ENCODE results near the gene CGB8. TPM values are rescaled to one million over a fixed set of nuclear protein-coding genes. Genes with fewer than 3 reads are reported as not detected.

Gene CGB8
- polyA plus RNA-seq, 12 donors, result 0.27 to 1.2 (median 0.71) TPM; not detected in 5

DNA sequence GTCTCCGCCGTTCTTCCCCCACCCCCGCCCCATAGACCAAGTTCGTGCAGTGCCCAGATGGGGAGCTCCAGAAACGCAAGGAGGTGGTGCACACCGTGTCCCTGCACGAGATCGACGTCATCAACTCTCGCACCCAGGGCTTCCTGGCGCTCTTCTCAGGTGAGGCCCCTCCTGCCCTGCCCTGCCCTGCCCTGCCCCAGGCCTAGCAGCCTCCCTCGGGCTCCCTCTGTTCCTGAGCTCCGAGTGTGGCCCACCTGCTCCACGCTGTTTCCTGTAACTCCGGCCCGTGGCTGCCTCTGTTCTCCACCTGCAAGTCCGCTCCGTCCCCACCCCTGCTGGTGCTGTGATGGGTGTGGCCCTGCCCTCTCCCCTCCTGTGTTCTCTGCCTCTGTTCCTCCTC is 38.5 kb downstream of the CGB8 start:
- DNase-seq, result no peak

DNA sequence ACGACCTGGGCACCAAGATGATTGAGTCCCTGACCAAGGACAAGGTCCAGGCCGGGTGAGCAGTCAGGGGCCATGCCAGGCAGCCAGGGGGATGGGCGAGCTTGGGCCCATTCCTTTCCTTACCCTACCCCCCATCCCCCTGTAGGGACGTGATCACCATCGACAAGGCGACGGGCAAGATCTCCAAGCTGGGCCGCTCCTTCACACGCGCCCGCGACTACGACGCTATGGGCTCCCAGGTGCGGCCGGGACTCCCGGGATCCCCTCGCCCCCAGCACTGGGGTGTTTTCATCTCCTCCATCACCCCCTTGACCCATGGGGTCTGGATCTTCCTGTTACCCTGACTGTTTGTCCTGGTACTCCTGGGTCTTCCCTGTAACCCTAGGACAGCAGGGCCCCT is 39.1 kb downstream of the CGB8 start:
- DNase-seq, result no peak

DNA sequence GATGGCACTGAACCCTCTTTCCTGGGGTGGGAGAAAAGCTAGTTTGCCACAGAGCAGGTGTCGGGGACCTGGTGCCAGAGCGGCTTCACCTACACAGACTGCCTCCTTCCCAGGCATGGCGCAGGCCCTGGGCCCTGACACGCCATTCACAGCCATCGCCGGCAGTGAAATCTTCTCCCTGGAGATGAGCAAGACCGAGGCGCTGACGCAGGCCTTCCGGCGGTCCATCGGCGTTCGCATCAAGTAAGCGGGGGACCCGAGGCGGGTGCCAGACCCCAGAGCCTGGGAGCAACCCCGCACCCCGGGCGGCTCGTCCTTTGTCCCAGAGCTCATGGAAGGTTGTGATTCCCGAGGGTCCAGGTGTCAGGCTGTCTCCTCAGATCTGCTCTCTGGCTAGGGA is 42.0 kb downstream of the CGB8 start:
- no peak for DNase-seq

DNA sequence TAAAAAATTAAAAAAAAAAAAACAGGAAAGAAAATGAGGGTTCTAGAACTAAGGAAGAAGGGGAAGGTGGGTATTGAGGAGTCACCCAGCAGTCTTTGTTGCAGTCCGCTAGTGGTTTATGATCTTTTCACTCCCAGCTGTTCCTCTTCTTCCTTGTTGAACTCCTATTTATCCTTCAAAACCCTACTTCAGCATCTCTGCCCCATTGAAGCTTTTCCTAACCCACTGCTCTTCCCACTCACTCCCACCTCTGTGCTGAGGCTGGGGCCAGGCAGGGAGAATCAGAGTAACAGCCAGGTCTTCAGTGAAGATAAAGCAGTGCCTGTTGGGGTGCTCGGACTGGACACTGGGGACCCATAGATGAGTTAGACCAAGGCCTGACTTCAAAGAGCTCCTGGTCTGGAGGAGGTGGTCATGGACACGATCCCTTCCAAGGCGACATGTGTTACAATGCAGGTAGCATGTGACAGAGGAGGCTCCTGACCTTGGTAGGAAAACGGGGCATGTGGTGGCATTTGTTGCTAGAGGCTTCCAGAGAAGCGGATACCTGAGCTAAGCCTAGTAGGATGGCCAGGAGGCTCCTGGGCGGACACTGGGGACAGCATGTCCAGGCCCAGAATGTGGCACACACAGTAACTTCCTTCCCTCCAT is 43.8 kb downstream of the CGB8 start:
- DNase-seq, result no peak

DNA sequence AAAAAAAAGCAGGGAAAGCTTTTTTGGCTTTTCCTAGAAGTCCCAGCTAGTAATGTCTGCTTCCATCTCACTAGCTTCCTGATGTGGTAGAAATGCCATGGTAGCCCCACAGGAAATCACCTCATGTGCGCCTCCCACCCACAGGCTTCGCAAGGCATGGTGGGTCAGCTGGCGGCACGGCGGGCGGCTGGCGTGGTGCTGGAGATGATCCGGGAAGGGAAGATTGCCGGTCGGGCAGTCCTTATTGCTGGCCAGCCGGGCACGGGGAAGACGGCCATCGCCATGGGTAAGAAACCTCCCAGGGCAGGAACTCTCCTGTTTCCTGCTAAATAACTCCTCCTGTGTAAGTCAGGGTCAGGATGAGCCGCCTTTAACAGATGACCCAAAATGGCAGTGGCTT is 44.8 kb downstream of the CGB8 start:
- no peak for DNase-seq

DNA sequence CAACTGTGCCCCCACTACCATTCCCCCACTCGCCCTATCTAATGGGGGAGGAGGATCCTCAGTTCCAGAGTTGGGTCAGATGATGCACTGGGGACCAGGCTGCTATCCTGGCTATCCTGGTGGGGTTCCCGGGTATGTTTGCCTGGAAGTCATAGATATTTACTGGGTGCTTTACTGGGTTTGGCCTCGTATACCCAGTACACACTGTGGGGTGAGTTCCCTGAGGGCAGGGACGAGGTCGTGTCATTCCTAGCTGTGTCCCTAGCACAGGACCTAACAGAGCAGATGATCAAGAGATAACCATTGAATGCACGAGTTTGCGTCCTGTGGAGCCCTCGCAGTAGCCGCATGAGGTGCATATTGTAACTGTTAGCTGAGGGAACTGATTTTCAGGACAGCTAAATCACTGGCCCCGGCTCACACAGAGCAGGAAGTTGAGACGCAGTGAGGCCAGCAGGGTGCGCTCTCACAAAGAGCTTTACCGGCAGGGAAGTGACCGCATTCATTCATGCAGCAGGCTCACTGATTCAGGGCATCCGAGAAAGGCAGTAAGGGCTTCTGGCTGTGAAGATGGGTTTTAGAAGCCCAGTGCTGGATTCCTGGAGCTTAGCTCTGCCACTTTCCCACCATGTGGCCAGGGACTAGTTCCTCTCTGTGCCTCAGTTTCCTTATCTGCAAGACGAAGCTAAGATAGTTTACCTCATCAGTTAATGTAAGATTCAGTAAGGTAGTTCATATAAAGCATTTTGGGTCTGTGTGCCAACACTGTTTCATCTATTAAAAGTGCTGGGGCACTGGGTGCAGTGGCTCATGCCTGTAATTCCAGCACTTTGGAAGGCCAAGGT is 49.2 kb downstream of the CGB8 start:
- DNase-seq, result no peak

DNA sequence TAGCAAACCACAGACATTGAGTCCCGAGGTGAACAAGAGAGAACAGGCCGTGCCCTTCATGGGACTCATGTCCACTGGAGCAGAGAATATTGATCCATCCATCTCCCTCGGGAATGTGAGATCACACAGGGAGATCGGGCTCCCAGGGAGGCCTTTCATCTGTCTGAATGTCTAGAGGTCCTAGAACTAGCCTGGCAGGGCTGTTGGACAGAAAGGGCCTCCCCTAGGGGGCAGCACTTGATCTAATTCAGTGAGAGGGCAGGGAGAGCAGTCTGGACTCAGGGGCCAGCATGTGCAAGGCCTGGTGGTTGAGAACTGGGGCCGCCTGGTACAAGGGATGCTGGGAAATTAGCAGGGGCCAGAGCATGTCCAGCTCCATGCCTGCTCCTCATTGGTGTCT is 50.9 kb downstream of the CGB8 start:
- DNase-seq, result no peak

Other genes with a start within 250 kb of the CGB8 start
- 10 to 100 TPM in 11 of 12 donors, not detected in 1; 17.4 to 25.4 (median 20.7) TPM for gene BCAT2, start 238.1 kb downstream of the CGB8 start, polyA plus RNA-seq (ENCODE audit: insufficient read length in 12 of 12)
- gene HSD17B14, start 212.6 kb downstream of the CGB8 start, polyA plus RNA-seq (ENCODE audit: insufficient read length in 12 of 12), result 1 to 10 TPM in 10 of 12 donors, not detected in 2; 2.5 to 4.8 (median 3.1) TPM
- 10 to 100 TPM in 11 of 12 donors, not detected in 1; 24.6 to 41.2 (median 30.4) TPM for gene PLEKHA4, start 180.5 kb downstream of the CGB8 start, polyA plus RNA-seq (ENCODE audit: insufficient read length in 12 of 12)
- gene PPP1R15A, start 176.7 kb downstream of the CGB8 start, polyA plus RNA-seq (ENCODE audit: insufficient read length in 12 of 12), result 100 to 1,000 TPM in 1 of 12 donors, 10 to 100 TPM in 10, not detected in 1; 36.2 to 100 (median 59.0) TPM
- under 1 TPM in 7 of 12 donors, not detected in 5; 0.09 to 0.83 (median 0.14) TPM for gene TULP2, start 150.4 kb downstream of the CGB8 start, polyA plus RNA-seq (ENCODE audit: insufficient read length in 12 of 12)
- gene NUCB1, start 148.8 kb downstream of the CGB8 start, polyA plus RNA-seq (ENCODE audit: insufficient read length in 12 of 12), result 100 to 1,000 TPM in 11 of 12 donors, not detected in 1; 114 to 175 (median 139) TPM
- gene DHDH, start 115.4 kb downstream of the CGB8 start, polyA plus RNA-seq (ENCODE audit: insufficient read length in 12 of 12), result under 1 TPM in 9 of 12 donors, not detected in 3; 0.14 to 0.68 (median 0.37) TPM
- 10 to 100 TPM in 11 of 12 donors, not detected in 1; 28.4 to 50.9 (median 34.7) TPM for gene BAX, start 94.2 kb downstream of the CGB8 start, polyA plus RNA-seq (ENCODE audit: insufficient read length in 12 of 12)
- gene FTL, start 83.8 kb downstream of the CGB8 start, polyA plus RNA-seq (ENCODE audit: insufficient read length in 12 of 12), result 1,000 to 10,000 TPM in 1 of 12 donors, 100 to 1,000 TPM in 10, not detected in 1; 466 to 1,078 (median 553) TPM
- 100 to 1,000 TPM in 1 of 12 donors, 10 to 100 TPM in 10, not detected in 1; 51.4 to 109 (median 87.1) TPM for gene GYS1, start 55.8 kb downstream of the CGB8 start, polyA plus RNA-seq (ENCODE audit: insufficient read length in 12 of 12)
- 10 to 100 TPM in 11 of 12 donors, not detected in 1; 43.6 to 61.1 (median 49.2) TPM for gene RUVBL2, start 55.2 kb downstream of the CGB8 start, polyA plus RNA-seq (ENCODE audit: insufficient read length in 12 of 12)
- not detected for gene LHB, start 32.0 kb downstream of the CGB8 start, polyA plus RNA-seq (ENCODE audit: insufficient read length in 12 of 12)
- gene CGB3, start 24.8 kb downstream of the CGB8 start, polyA plus RNA-seq (ENCODE audit: insufficient read length in 12 of 12), result 1 to 10 TPM in 1 of 12 donors, under 1 TPM in 2, not detected in 9; 0.30 to 2.1 (median 0.59) TPM
- gene CGB2, start 17.2 kb downstream of the CGB8 start, polyA plus RNA-seq (ENCODE audit: insufficient read length in 12 of 12), result not detected
- under 1 TPM in 1 of 12 donors, not detected in 11; 0.30 TPM for gene CGB1, start 12.2 kb downstream of the CGB8 start, polyA plus RNA-seq (ENCODE audit: insufficient read length in 12 of 12)
- under 1 TPM in 5 of 12 donors, not detected in 7; 0.17 to 0.92 (median 0.48) TPM for gene CGB5, start 5.3 kb downstream of the CGB8 start, polyA plus RNA-seq (ENCODE audit: insufficient read length in 12 of 12)
- 1 to 10 TPM in 4 of 12 donors, under 1 TPM in 6, not detected in 2; 0.33 to 2.1 (median 0.84) TPM for gene CGB7, start 8.6 kb upstream of the CGB8 start, polyA plus RNA-seq (ENCODE audit: insufficient read length in 12 of 12)
- gene NTF4, start 15.7 kb upstream of the CGB8 start, polyA plus RNA-seq (ENCODE audit: insufficient read length in 12 of 12), result 10 to 100 TPM in 1 of 12 donors, 1 to 10 TPM in 9, not detected in 2; 2.4 to 14.8 (median 5.4) TPM
- gene KCNA7, start 23.6 kb upstream of the CGB8 start, polyA plus RNA-seq (ENCODE audit: insufficient read length in 12 of 12), result 10 to 100 TPM in 3 of 12 donors, 1 to 10 TPM in 8, not detected in 1; 2.3 to 13.2 (median 8.1) TPM
- 100 to 1,000 TPM; 167 to 329 (median 191) TPM for gene SNRNP70, start 36.3 kb upstream of the CGB8 start, polyA plus RNA-seq (ENCODE audit: insufficient read length in 12 of 12)
- gene LIN7B, start 65.3 kb upstream of the CGB8 start, polyA plus RNA-seq (ENCODE audit: insufficient read length in 12 of 12), result 10 to 100 TPM in 6 of 12 donors, 1 to 10 TPM in 4, not detected in 2; 9.1 to 14.9 (median 11.5) TPM
- 1 to 10 TPM in 2 of 12 donors, under 1 TPM in 8, not detected in 2; 0.25 to 1.3 (median 0.53) TPM for gene C19orf73, start 70.0 kb upstream of the CGB8 start, polyA plus RNA-seq (ENCODE audit: insufficient read length in 12 of 12)
- gene PPFIA3, start 70.4 kb upstream of the CGB8 start, polyA plus RNA-seq (ENCODE audit: insufficient read length in 12 of 12), result 10 to 100 TPM in 1 of 12 donors, 1 to 10 TPM in 10, not detected in 1; 4.0 to 38.2 (median 5.9) TPM
- 100 to 1,000 TPM in 10 of 12 donors, 10 to 100 TPM in 1, not detected in 1; 66.9 to 170 (median 128) TPM for gene HRC, start 106.3 kb upstream of the CGB8 start, polyA plus RNA-seq (ENCODE audit: insufficient read length in 12 of 12)
- gene TRPM4, start 108.7 kb upstream of the CGB8 start, polyA plus RNA-seq (ENCODE audit: insufficient read length in 12 of 12), result 10 to 100 TPM in 11 of 12 donors, not detected in 1; 21.5 to 51.8 (median 32.3) TPM

Measured in muscle of arm (tissue), 12 donors.